VCaP (cell line): Measurements from ENCODE around the gene PEMT.

Experiments
- H3K27ac ChIP-seq: fragments of 450-650 bp; 2 replicates; pipeline ENCODE4 v1.5.1; 2017
- CTCF ChIP-seq: fragments of 450-650 bp; conservative IDR thresholded peaks from 2 replicates; pipeline ENCODE4 v1.5.1; 2017; ENCODE audit warnings: mild to moderate bottlenecking, moderate library complexity

PEMT gene

GRCh38 chr17:17612085-17613022 lies 20.8 kb upstream of the PEMT start:
- TF ChIP-seq CTCF: no peak
- no peak overlapping the region for H3K27ac ChIP-seq

GRCh38 chr17:17609121-17609520 lies 17.6 kb upstream of the PEMT start:
- H3K27ac ChIP-seq: no peak overlapping the region
- TF ChIP-seq CTCF: no peak

GRCh38 chr17:17606416-17607000 lies 15.0 kb upstream of the PEMT start:
- no peak for TF ChIP-seq CTCF
- no peak overlapping the region for H3K27ac ChIP-seq

- no peak for TF ChIP-seq CTCF
- H3K27ac ChIP-seq: no peak overlapping the region
These were observed 14.2 kb upstream of the PEMT start for GRCh38 chr17:17605729-17606088.

- H3K27ac ChIP-seq: no peak overlapping the region
- TF ChIP-seq CTCF: no peak
These were observed 13.7 kb upstream of the PEMT start for GRCh38 chr17:17605083-17605728.

GRCh38 chr17:17603895-17604225 lies 12.4 kb upstream of the PEMT start:
- H3K27ac ChIP-seq: no peak overlapping the region
- TF ChIP-seq CTCF: no peak

- TF ChIP-seq CTCF: no peak
- H3K27ac ChIP-seq: no peak overlapping the region
These were observed 11.8 kb upstream of the PEMT start for GRCh38 chr17:17603178-17603894.
